HG03571 (cell line): ENCODE results near the gene ACE2.
"Not testable (repeated sequence)": the region's sequence is repeated elsewhere in the genome, so short reads cannot be mapped to it uniquely, and the experiment has no call there.

Source experiments
- ATAC-seq: cut with Tn5 transposase; IDR thresholded peaks from one replicate; pipeline ENCODE4 v1.9.1; 2021; ENCODE audit not compliant: unreplicated experiment

The ACE2 gene

DNA sequence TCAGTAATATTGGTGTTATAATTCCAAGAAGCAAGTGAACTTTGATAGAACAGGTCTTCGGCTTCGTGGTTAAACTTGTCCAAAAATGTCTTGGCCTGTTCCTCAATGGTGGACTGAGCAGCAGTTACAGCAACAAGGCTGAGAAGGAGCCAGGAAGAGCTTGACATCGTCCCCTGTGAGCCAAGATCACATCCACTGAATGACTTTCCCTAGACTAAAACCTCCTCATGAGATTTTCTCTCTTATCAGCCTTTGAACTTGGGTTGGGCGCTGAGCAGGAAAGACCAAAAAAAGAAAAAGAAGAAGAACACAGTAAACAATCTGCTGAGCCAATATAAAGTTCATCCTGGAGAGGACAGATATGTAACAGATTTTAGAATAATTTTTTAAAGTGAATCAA lies at the start of gene ACE2:
Gene ACE2 (minus strand): TSS at position 216 of the 400 bp plus-strand sequence. CDS start 49 bp downstream, at position 167.
- ATAC-seq, result no peak

GRCh38 chrX:15647510-15647909 lies 46.8 kb upstream of the ACE2 start:
- ATAC-seq, result not testable (repeated sequence)

- no peak for ATAC-seq
Measured at GRCh38 chrX:15646543-15646942, 45.8 kb upstream of the ACE2 start.

GRCh38 chrX:15646031-15646430 lies 45.3 kb upstream of the ACE2 start:
- ATAC-seq, result no peak

DNA sequence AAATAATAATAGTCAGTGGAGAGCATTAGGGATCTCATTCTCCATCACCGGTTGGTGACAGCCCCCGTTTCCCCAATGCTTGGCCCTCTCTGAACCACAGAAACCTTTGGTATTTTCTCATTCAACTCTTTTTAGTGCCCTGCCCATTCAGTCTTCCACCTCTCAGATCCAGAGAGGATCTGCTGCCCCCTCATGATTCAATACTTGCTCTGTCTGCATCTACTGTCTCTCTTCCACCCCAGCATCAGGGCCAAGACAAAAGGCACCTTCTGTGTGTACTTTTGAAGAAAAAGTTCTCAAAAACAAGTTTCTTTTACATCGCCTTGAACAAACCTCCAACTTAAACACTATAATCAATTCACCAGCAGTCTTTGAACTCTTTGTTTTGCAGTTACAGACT lies 44.5 kb upstream of the ACE2 start:
- ATAC-seq, result no peak

DNA sequence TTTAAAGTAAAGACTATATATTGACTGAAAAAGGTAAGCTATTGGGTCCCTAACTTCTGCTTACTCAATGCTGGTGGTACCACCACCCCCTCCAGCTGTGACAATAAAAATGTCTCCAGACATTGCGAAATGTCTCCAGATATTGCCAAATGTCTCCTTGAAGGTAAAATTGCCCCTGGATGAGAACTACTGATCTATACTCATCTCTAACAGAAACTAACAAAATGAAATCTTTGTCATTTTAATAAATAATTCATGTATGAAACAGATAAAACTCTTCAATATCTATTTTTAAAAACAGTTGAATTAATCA lies 43.8 kb upstream of the ACE2 start:
- no peak for ATAC-seq

DNA sequence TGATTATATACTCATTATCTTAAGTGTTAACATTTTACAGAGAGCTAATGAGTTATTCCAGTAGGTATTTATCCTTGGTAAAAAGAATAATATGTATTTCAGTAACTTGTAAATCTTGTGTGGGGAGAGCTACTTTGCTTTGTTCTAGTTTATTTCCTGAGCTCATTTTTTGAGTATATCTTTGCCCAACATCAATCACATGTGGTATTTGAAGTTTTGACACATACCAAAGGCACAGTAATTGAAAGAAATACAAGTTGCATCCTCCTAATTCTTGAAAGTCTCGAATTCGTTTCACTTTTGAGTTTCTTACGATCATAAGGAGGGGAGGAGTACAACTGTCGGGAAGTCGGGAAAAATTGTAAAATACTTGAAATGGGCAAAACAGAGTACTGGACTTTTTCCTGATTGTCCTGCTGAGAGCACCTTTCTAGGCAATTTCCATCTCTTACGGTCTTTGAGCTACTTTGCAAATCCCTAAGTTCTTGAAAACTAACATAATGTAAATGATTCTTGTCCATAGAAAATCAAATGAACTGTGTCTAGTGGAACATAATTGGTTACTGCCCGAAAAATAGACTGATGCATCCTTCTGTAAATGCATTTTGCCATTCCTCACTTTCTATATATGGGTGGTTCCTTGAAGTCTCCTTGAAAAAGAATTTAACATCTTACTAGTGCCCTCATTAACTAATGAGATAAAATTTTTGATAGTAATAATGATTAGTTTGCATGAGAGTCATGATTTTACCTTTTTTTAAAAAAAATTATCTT lies 43.2 kb upstream of the ACE2 start:
- ATAC-seq, result no peak

GRCh38 chrX:15631637-15632036 lies 30.9 kb upstream of the ACE2 start:
- no peak for ATAC-seq

DNA sequence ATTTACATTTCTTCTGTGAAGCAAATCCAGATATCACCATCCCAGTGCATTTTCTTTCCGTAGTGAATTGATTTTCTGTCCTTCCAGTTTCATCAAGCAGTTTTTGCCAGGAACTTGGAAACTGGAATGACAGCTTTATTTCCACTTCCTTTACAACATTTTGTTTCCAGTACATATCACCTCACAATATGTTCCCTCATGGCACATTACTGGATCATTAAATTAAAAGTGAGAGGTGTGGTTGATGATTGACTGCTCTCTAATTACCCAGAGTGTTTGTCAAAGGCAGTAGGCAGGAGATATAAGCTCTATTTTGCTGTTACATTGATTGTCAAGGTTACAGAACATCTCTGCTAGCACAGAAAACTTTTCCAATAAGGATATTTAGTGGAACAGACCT lies 22.3 kb upstream of the ACE2 start:
- ATAC-seq, result no peak

GRCh38 chrX:15619053-15619755 lies 18.4 kb upstream of the ACE2 start:
- no peak for ATAC-seq

GRCh38 chrX:15617111-15617510 lies 16.4 kb upstream of the ACE2 start:
- no peak for ATAC-seq

- ATAC-seq, result no peak
Measured at GRCh38 chrX:15616531-15616930, 15.8 kb upstream of the ACE2 start.

DNA sequence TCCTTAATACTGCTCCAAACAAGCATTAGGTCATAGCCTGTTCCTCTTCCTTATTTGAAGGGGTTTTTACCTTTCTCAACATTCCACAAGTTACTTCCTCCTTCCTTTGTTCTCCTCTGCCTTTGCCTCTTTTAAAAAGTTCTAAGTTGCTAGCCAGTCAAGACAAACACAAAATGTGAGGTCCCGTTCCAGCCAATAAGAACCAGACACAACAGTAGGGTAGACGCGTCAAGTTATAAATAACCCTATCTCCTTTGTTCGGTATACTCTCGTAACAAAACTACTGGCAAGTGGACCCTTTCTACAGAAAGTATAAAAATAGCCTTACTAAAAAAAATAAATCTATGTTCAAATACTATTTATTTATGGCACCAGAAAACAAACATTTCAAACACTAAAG lies 6.3 kb upstream of the ACE2 start:
- no peak for ATAC-seq

- ATAC-seq, result no peak
Measured at GRCh38 chrX:15606136-15606535, 5.4 kb upstream of the ACE2 start.

DNA sequence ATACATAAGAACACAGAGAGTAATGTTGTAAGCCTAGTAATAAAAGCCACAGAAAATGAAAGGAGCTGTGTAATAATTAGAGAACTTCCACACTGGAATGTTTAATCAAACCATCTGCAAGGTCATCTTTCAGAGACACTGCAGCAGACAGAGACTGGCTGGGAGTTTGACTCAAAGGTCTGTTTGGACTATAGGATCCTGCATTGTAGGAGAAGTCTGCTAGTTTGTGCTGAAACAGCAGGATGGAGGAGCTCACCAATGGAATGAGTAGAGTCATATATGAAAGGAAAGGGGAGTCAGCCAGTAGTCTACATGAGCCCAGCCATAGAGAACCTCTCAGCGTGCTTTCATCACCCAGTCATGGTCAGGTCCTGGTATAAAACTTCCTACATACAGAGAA lies 4.5 kb upstream of the ACE2 start:
- no peak for ATAC-seq

GRCh38 chrX:15602761-15603160 lies 2.0 kb upstream of the ACE2 start:
- ATAC-seq, result no peak

DNA sequence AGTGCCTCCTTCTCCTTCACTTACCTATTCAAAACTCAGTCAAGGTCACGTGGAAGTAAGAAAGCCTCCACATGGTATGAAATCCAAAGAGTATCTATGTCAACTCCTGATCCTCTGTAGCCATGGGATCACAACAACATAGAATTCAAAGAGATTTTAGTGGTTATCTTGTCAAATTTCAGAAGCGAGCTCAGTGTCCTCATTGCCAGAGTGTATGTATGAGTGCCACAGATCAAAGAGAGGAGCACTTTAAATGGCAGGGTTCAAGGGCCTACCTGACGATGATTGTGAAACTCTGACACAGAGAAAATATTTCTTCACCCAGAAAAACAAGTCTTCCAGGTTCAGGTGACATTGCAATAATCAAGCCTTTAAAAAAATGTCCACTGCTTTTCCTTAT lies 1.2 kb upstream of the ACE2 start:
- ATAC-seq, result no peak

DNA sequence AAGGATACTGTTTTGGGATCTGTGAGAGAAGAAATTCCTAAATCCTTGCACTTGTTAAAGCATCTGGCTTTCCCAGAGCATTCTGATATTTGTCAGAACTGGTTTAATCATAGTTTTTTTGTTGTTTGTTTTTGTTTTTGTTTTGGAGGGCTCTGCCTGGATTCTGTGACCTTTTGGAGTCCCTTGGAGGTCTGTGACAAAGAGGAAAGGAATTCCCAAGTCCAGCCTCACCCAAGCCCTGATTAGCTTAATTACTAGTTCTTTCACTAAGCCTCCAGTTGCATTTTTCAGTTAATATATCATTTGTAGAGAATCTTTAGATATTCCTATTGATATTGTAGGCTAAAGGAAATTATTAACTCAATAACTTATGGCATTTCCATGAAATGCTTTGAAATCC lies 711 bp downstream of the ACE2 start:
- no peak for ATAC-seq

DNA sequence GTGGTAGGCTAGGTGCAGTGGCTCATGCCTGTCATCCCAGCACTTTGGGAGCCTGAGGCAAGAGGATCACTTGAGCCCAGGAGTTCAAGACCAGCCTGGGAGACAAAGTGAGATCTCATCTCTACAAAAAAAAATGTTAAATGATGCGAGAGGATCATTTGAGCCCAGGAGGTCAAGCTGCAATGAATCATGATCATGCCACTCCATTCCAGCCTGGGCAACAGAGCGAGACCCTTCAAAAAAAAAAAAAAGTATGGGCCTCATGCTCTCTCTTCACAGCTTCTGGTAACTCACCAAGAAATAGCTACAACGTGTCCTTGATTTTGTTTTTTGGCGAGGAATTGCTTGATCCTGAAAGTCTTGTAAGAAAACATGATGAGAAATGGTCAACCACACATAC lies 1.3 kb downstream of the ACE2 start:
- no peak for ATAC-seq

GRCh38 chrX:15598026-15598425 lies 2.7 kb downstream of the ACE2 start:
- no peak for ATAC-seq

DNA sequence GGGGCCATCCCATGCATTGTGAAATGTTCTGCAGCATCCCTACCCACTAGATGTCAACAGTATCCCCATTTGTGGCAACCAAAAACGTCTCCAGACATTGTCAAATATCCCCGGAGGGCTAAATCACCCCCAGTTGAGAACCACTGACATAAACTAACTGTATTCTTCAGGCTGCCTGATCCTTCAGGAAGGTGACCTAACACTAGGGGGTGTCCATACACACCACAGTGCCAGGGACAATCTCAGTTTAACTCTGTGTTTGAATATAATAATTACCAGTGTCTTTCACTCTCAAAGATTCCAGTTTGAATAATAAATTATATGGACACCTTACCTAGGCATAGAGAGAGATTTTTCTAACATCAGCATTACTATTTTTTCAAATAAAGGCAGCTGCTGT lies 6.4 kb downstream of the ACE2 start:
- no peak for ATAC-seq

DNA sequence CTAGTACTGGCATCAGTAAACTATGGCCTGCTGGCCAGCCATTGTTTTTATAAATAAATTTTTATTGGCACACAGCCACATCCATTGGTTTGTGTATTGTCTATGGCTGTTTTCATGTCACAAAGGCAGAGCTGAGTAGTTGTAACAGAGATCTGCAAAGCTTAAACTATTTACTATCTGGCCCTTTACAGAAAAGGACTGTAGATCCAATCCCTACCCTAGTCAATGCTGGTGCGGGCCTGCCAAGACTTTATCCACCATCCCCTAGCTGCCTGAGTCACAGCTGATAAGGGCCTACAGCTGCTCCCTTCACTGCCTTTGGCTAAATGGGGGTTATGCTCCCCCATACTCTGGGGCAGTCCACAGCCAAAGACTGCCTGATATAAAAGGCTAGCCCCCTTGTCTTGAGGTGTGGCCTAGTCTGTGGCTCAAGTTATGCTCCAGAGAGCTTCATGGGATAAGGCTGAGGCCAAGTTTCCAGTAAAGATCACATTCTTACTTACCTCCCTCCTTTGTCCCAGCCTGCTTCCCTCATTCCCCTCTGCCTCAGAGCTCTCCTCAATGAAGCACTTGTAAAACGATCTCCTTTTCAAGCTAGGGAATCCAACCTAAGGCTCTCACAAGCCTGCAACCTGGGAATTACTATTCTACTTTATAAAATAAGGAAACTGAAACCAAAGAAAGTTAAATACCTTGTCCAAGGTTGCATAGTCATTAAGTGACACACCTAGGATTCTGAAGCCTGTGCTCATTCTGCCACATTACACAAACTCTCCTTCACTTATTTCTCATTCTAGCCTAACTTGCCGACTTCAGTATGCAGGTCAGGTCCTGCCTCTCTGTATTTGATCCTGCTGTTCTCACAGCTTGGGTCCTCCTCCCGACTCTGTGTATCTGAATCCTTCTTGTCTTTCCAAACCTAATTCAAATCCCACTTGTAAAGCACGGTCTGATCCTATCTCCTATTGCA lies 20.7 kb downstream of the ACE2 start:
- ATAC-seq, result no peak
